GM06990 (cell line): ENCODE results near the gene UBAC2.

Experiments used
- DNase-seq: peaks from one replicate; pipeline ENCODE4 v3.0.0-alpha.2; 2011; ENCODE audit not compliant: insufficient read length; ENCODE audit errors: extremely low read depth
- H3K27me3 ChIP-seq: replicated peaks from 2 replicates; pipeline ENCODE4 v1.6.0; 2011; ENCODE audit warnings: low read length; ENCODE audit not compliant: control insufficient read depth, insufficient read depth
- H3K36me3 ChIP-seq: 2 replicates; pipeline ENCODE4 v1.5.1; 2011; ENCODE audit warnings: low read length; ENCODE audit not compliant: control insufficient read depth, insufficient read depth
- H3K4me3 ChIP-seq: replicated peaks from 2 replicates; pipeline ENCODE4 v1.5.1; 2011; ENCODE audit warnings: low read depth, mild to moderate bottlenecking, control low read depth, low read length
- TF ChIP-seq, protein P1 (sequence below): IDR thresholded peaks from 2 replicates; pipeline ENCODE4 v1.5.1; 2011; ENCODE audit warnings: low read length, control low read depth, mild to moderate bottlenecking, inconsistent platforms; ENCODE audit not compliant: insufficient read depth, poor library complexity, severe bottlenecking

The UBAC2 gene

DNA sequence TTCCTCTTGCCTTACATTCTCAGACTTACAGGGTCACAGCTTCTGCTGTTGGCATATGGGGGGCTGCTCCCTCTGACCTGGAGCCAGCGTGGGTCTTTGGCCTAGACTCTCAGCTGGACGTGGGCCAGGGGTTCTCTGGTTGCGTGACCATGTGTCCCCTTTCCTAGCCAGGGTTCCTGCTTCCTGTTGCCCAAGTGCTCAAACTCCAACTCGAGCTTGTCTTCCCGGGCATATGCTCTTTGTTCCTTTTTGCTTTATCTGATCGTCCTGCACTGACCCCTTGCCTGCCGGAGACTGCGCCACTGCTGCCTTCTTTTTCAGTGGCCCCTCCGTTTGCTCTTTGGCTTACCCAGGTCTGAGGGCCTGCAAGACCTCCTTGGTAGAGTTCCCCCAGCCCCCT lies 131.8 kb downstream of the UBAC2 start:
- no peaks in the 10 kb centered on the region for H3K36me3 ChIP-seq
- H3K4me3 ChIP-seq = no peak overlapping the region
- no peak for DNase-seq
- no peaks in the 10 kb centered on the region for H3K27me3 ChIP-seq
- TF ChIP-seq, protein P1, sequence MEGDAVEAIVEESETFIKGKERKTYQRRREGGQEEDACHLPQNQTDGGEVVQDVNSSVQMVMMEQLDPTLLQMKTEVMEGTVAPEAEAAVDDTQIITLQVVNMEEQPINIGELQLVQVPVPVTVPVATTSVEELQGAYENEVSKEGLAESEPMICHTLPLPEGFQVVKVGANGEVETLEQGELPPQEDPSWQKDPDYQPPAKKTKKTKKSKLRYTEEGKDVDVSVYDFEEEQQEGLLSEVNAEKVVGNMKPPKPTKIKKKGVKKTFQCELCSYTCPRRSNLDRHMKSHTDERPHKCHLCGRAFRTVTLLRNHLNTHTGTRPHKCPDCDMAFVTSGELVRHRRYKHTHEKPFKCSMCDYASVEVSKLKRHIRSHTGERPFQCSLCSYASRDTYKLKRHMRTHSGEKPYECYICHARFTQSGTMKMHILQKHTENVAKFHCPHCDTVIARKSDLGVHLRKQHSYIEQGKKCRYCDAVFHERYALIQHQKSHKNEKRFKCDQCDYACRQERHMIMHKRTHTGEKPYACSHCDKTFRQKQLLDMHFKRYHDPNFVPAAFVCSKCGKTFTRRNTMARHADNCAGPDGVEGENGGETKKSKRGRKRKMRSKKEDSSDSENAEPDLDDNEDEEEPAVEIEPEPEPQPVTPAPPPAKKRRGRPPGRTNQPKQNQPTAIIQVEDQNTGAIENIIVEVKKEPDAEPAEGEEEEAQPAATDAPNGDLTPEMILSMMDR = no peak

DNA sequence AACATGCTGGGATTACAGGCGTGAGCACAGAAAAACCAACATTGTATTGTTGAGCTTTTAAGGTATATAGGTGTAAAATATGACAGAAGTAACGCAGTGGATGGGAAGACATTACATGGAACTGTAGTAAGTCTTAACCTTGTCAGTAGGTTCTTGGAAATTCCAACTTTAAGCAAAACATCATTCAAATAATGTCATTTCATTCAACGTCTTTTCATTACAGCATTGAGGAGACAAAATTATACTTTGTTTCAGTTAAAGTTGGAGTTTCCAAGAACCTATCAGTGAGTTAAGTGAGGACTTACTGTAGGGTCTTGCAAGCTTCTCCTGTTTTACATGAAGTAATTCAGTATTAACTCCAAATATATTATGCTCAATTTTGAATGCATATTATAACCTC lies 133.6 kb downstream of the UBAC2 start:
- H3K27me3 ChIP-seq = no peaks in the 10 kb centered on the region
- no peak overlapping the region for H3K4me3 ChIP-seq
- H3K36me3 ChIP-seq = no peaks in the 10 kb centered on the region
- DNase-seq = no peak
- TF ChIP-seq, protein P1 = no peak

GRCh38 chr13:99335087-99335486 lies 134.4 kb downstream of the UBAC2 start:
- Histone ChIP-seq H3K36me3 (no peaks in the 10 kb centered on the region), H3K27me3 (no peaks in the 10 kb centered on the region), H3K4me3 (no peak overlapping the region)
- DNase-seq = no peak
- TF ChIP-seq, protein P1 = no peak

- no peak overlapping the region for H3K4me3 ChIP-seq
Observed at GRCh38 chr13:99335603-99336002, 134.9 kb downstream of the UBAC2 start.

GRCh38 chr13:99339230-99339721 lies 138.6 kb downstream of the UBAC2 start:
- DNase-seq = no peak
- Histone ChIP-seq H3K4me3 (no peak overlapping the region), H3K36me3 (no peaks in the 10 kb centered on the region; the same call in 1 of the 2 replicates), H3K27me3 (no peaks in the 10 kb centered on the region)
- TF ChIP-seq, protein P1 = no peak

More at GRCh38 chr13:99335603-99336002, 134.9 kb downstream of the UBAC2 start:
- TF ChIP-seq, protein P1 = no peak
- DNase-seq = no peak
- no peaks in the 10 kb centered on the region for H3K27me3 ChIP-seq
- H3K36me3 ChIP-seq = no peaks in the 10 kb centered on the region
